Gastrocnemius medialis (tissue), 4 donors: Measurements from ENCODE around the gene DDIT4.

ENCODE experiments used
- CTCF ChIP-seq, 5 experiments: fragments of 450-650 bp in 3 of 5; fragments of 200-600 bp in 2 of 5; sonication (generic) in 2 of 5; IDR thresholded peaks in 4 of 5; conservative IDR thresholded peaks in 1 of 5; 1 replicate in 4 of 5; 2 replicates in 1 of 5; pipeline ENCODE4 v1.5.1; 2016 to 2019; ENCODE audit warnings: antibody characterized with exemption in 5 of 5, mild to moderate bottlenecking in 3 of 5, moderate library complexity in 3 of 5
- POLR2A ChIP-seq, 2 donors: fragments of 450-650 bp; IDR thresholded peaks; one replicate each; pipeline ENCODE4 v1.6.1; 2017; ENCODE audit warnings: antibody characterized with exemption in 2 of 2, mild to moderate bottlenecking in 2 of 2, moderate library complexity in 2 of 2

GRCh38 chr10:72277996-72278667 lies 4.4 kb downstream of the DDIT4 start:
- TF ChIP-seq CTCF (IDR thresholded peaks at IDR 0.05 in 4 of 5, conservative IDR thresholded peaks at IDR 0.05 in 1 of 5) = no peak
- TF ChIP-seq POLR2A (IDR thresholded peaks at IDR 0.05) = peak in 1 of 2 donors; percentile 3
